ENCODE measurements around the gene CD1B. TPM values are rescaled to one million over a fixed set of nuclear protein-coding genes. Genes with fewer than 3 reads are reported as not detected.

CD1B gene
- total RNA-seq, 5 donors from 2014 or later (not counting 1 experiment from before 2014, with no cell fraction given), result not detected

DNA sequence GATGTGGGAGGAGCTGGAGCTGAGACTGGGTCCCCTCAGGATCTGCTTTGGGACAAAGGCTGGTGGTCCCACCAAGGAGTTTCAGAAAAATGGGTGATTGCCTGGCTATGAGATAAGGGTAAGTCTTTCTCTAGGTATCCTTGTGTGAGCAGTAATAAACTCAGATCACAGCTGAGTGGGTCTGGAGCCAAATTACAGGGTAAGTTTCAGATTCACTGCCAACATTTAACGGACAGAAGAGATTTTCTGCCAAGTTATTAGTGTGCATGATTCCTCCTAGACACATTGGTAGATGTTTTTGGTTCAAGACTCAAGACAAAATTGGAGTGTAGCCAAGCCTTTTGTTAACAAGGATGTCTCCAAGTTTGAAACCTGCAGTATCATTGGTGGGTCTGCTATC lies 7.5 kb downstream of the CD1B start:
- Histone ChIP-seq H3K27ac (ENCODE audit: low read length) (no peak overlapping the region), H3K4me3 (ENCODE audit: control insufficient read depth in 1 of 2, extremely low read depth in 1 of 2, low read length in 1 of 2) (no peak overlapping the region), H3K27me3 (replicated peaks in 1 of 2; ENCODE audit: control insufficient read depth in 2 of 2, extremely low read depth in 1 of 2, insufficient read depth in 2 of 2, low read length in 1 of 2) (peaks cover 0 to 3% of the 10 kb centered on the region in 2 experiments), H3K36me3 (ENCODE audit: control insufficient read depth in 2 of 2, extremely low read depth in 1 of 2, insufficient read depth in 1 of 2, low read length in 1 of 2) (no peaks in the 10 kb centered on the region), H3K4me1 (ENCODE audit: control insufficient read depth in 1 of 2, extremely low read depth in 1 of 2, insufficient read depth in 2 of 2, low read length in 2 of 2) (no peaks in the 10 kb centered on the region), H3K9me3 (no peaks in the 10 kb centered on the region)
- peaks cover 0 to 1% (median 0%) of the 10 kb centered on the region in 3 donors for H3K4me1 Mint-ChIP-seq
- H3K27me3 Mint-ChIP-seq, result peaks cover 13 to 16% of the 10 kb centered on the region in 2 donors
- no peaks in the 10 kb centered on the region for H3K36me3 Mint-ChIP-seq
- ChIA-PET CTCF (interaction anchor here in 1 of 2 donors (0.6 kb wide), 1 partner anchor 138 kb away, joined by 3 read pairs; no protein-coding TSS in a partner anchor), POLR2A (interaction anchor here in 1 of 2 donors (0.7 kb wide), 1 partner anchor 107 kb away, joined by 13 read pairs; no protein-coding TSS in a partner anchor)
- no peak for ATAC-seq (replicated peaks in 1 of 4)
- DNase-seq, result no peak
- H3K27ac Mint-ChIP-seq, result no peak overlapping the region
- H3K9me3 Mint-ChIP-seq, result peaks cover 0 to 9% (median 8%) of the 10 kb centered on the region in 3 donors
- WGBS (ENCODE audit: insufficient coverage), result 83% methylated on average over 1 of the region's 1 CpG
- H3K4me3 Mint-ChIP-seq, result no peak overlapping the region

DNA sequence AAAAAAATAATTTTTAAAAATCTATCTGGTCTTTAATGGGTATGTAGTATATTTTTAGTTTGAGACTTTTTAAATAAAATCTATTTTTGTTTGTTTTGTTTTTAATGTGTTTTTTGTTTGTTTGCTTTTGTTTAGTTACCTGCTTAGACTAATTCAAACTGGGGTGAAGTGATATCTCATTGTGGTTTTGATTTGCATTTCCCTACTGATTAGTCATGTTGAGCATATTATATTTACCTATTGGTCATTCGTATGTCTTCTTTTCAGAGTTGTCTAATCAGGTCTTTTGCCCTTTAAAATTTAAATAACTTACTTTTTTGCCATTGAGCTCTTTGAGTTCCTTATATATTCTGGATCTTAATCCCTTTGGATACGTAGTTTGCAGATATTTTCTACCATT lies 20.3 kb downstream of the CD1B start:
- H3K9me3 Mint-ChIP-seq, result peaks cover 9 to 28% (median 18%) of the 10 kb centered on the region in 3 donors
- H3K36me3 Mint-ChIP-seq, result no peaks in the 10 kb centered on the region
- no peak overlapping the region for H3K27ac ChIP-seq (ENCODE audit: low read length)
- CTCF ChIA-PET, result no interaction called here
- no CpG with 5 or more reads among the region's 2 CpGs for WGBS (ENCODE audit: insufficient coverage)
- POLR2A ChIA-PET, result no interaction called here
- no peaks in the 10 kb centered on the region for H3K4me1 Mint-ChIP-seq
- no peaks in the 10 kb centered on the region for H3K9me3 ChIP-seq
- no peak overlapping the region for H3K27ac Mint-ChIP-seq
- H3K4me1 ChIP-seq (ENCODE audit: control insufficient read depth in 1 of 2, extremely low read depth in 1 of 2, insufficient read depth in 2 of 2, low read length in 2 of 2), result no peaks in the 10 kb centered on the region
- H3K4me3 ChIP-seq (ENCODE audit: control insufficient read depth in 1 of 2, extremely low read depth in 1 of 2, low read length in 1 of 2), result no peak overlapping the region
- ATAC-seq (replicated peaks in 1 of 4) (no peak), DNase-seq (no peak)
- peaks cover 1 to 2% of the 10 kb centered on the region in 2 donors for H3K27me3 Mint-ChIP-seq
- no peaks in the 10 kb centered on the region for H3K27me3 ChIP-seq (replicated peaks in 1 of 2; ENCODE audit: control insufficient read depth in 2 of 2, extremely low read depth in 1 of 2, insufficient read depth in 2 of 2, low read length in 1 of 2)
- H3K36me3 ChIP-seq (ENCODE audit: control insufficient read depth in 2 of 2, extremely low read depth in 1 of 2, insufficient read depth in 1 of 2, low read length in 1 of 2), result no peaks in the 10 kb centered on the region
- no peak overlapping the region for H3K4me3 Mint-ChIP-seq

DNA sequence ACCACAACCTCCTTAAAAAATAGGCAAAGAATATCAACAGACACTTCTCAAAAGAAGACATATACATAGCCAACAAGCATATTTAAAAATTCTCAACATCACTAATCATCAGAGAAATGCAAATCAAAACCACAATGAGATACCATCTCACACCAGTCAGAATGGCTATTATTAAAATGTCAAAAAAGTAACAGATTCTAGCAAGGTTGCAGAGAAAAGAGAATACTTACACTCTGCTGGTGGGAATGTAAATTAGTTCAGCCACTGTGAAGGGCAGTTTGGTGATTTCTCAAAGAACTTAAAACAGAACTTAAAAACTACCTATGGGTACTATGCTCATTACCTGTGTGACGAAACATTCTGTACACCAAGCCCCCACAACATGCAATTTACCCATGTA lies 20.7 kb downstream of the CD1B start:
- no CpG with 5 or more reads among the region's 1 CpG for WGBS (ENCODE audit: insufficient coverage)
- H3K36me3 ChIP-seq (ENCODE audit: control insufficient read depth in 2 of 2, extremely low read depth in 1 of 2, insufficient read depth in 1 of 2, low read length in 1 of 2), result no peaks in the 10 kb centered on the region
- DNase-seq, result no peak
- H3K4me3 ChIP-seq (ENCODE audit: control insufficient read depth in 1 of 2, extremely low read depth in 1 of 2, low read length in 1 of 2), result no peak overlapping the region
- H3K9me3 ChIP-seq, result no peaks in the 10 kb centered on the region
- no peak overlapping the region for H3K27ac ChIP-seq (ENCODE audit: low read length)
- ATAC-seq (replicated peaks in 1 of 4), result no peak
- Mint-ChIP-seq H3K4me1 (no peaks in the 10 kb centered on the region), H3K4me3 (no peak overlapping the region), H3K27ac (no peak overlapping the region), H3K9me3 (peaks cover 9 to 28% (median 18%) of the 10 kb centered on the region in 3 donors), H3K36me3 (no peaks in the 10 kb centered on the region), H3K27me3 (peaks cover 2 to 4% of the 10 kb centered on the region in 2 donors)
- no peaks in the 10 kb centered on the region for H3K4me1 ChIP-seq (ENCODE audit: control insufficient read depth in 1 of 2, extremely low read depth in 1 of 2, insufficient read depth in 2 of 2, low read length in 2 of 2)
- ChIA-PET POLR2A (no interaction called here), CTCF (no interaction called here)
- no peaks in the 10 kb centered on the region for H3K27me3 ChIP-seq (replicated peaks in 1 of 2; ENCODE audit: control insufficient read depth in 2 of 2, extremely low read depth in 1 of 2, insufficient read depth in 2 of 2, low read length in 1 of 2)

- no peaks in the 10 kb centered on the region for H3K9me3 ChIP-seq
- DNase-seq (no peak), ATAC-seq (replicated peaks in 1 of 4) (no peak)
- 100% methylated on average over 1 of the region's 2 CpGs for WGBS (ENCODE audit: insufficient coverage)
- ChIA-PET POLR2A (no interaction called here), CTCF (no interaction called here)
- no peaks in the 10 kb centered on the region for H3K36me3 ChIP-seq (ENCODE audit: control insufficient read depth in 2 of 2, extremely low read depth in 1 of 2, insufficient read depth in 1 of 2, low read length in 1 of 2)
- H3K4me3 Mint-ChIP-seq, result no peak overlapping the region
- H3K27me3 ChIP-seq (replicated peaks in 1 of 2; ENCODE audit: control insufficient read depth in 2 of 2, extremely low read depth in 1 of 2, insufficient read depth in 2 of 2, low read length in 1 of 2), result peaks cover 0 to 12% of the 10 kb centered on the region in 2 experiments
- H3K27ac ChIP-seq (ENCODE audit: low read length), result no peak overlapping the region
- H3K36me3 Mint-ChIP-seq, result no peaks in the 10 kb centered on the region
- H3K27ac Mint-ChIP-seq, result no peak overlapping the region
- H3K4me3 ChIP-seq (ENCODE audit: control insufficient read depth in 1 of 2, extremely low read depth in 1 of 2, low read length in 1 of 2), result no peak overlapping the region
- peaks cover 0 to 4% of the 10 kb centered on the region in 2 experiments for H3K4me1 ChIP-seq (ENCODE audit: control insufficient read depth in 1 of 2, extremely low read depth in 1 of 2, insufficient read depth in 2 of 2, low read length in 2 of 2)
- H3K4me1 Mint-ChIP-seq, result no peaks in the 10 kb centered on the region
- H3K27me3 Mint-ChIP-seq, result peaks cover 8 to 19% of the 10 kb centered on the region in 2 donors
- peaks cover 14 to 18% (median 16%) of the 10 kb centered on the region in 3 donors for H3K9me3 Mint-ChIP-seq
These were observed 35.5 kb downstream of the CD1B start for GRCh38 chr1:158295791-158296190.

DNA sequence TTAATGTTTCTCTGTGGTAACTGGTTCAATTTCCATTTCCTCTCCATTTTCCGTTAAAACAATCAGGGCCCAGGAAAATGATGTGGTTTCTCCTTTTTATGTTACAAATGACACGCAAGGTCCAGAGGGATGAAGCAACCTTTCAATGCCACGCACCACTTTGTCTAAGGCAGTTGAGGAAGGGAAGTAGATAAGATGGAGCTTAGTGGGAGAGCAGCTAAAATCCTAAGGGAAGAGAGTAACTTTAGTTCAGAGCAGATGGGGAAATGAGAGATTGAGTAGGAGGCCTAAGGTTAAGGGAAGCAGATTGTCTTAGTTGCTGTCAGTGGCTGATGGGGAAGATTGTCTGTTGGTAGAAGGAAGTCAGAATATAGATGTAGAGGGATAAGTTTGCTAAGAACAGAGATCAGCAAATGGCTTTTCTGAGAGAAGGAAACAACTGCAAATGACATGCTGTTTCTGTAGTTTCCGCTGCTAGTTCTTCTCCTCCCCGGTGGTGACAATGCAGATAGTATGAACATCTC lies 40.9 kb downstream of the CD1B start:
- H3K36me3 Mint-ChIP-seq, result no peaks in the 10 kb centered on the region
- Histone ChIP-seq H3K4me3 (ENCODE audit: control insufficient read depth in 1 of 2, extremely low read depth in 1 of 2, low read length in 1 of 2) (no peak overlapping the region), H3K27me3 (replicated peaks in 1 of 2; ENCODE audit: control insufficient read depth in 2 of 2, extremely low read depth in 1 of 2, insufficient read depth in 2 of 2, low read length in 1 of 2) (peaks cover 0 to 9% of the 10 kb centered on the region in 2 experiments), H3K27ac (ENCODE audit: low read length) (no peak overlapping the region), H3K4me1 (ENCODE audit: control insufficient read depth in 1 of 2, extremely low read depth in 1 of 2, insufficient read depth in 2 of 2, low read length in 2 of 2) (peaks cover 4 to 31% of the 10 kb centered on the region in 2 experiments), H3K36me3 (ENCODE audit: control insufficient read depth in 2 of 2, extremely low read depth in 1 of 2, insufficient read depth in 1 of 2, low read length in 1 of 2) (no peaks in the 10 kb centered on the region), H3K9me3 (no peaks in the 10 kb centered on the region)
- H3K4me1 Mint-ChIP-seq, result peaks cover 13% of the 10 kb centered on the region in 3 donors
- H3K27ac Mint-ChIP-seq, result no peak overlapping the region
- peaks cover 15 to 21% of the 10 kb centered on the region in 2 donors for H3K27me3 Mint-ChIP-seq
- ChIA-PET POLR2A (no interaction called here), CTCF (no interaction called here)
- H3K4me3 Mint-ChIP-seq, result no peak overlapping the region
- no peak for ATAC-seq (replicated peaks in 1 of 4)
- H3K9me3 Mint-ChIP-seq, result no peaks in the 10 kb centered on the region
- 25% methylated on average over 3 of the region's 5 CpGs for WGBS (ENCODE audit: insufficient coverage)
- no peak for DNase-seq

DNA sequence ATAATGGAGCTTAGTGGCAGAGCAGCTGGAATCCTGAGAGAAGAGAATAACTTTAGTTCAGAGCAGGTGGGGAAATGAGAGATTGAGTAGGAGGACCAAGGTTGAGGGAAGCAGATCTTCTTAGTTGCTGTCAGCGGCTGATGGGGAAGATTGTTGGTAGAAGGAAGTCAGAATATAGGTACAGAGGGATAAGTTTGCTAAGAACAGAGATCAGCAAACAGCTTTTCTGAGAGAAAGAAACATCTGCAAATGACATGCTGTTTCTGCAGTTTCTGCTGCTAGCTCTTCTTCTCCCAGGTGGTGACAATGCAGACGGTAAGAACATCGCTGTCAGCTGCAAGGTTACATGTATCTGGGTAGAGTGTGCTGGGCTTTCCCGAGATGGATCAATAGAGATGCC lies 41.5 kb downstream of the CD1B start, which contains the start of gene CD1C:
Gene CD1C, plus strand, starts transcription at position 113 of the 400 bp plus-strand sequence. Its CDS starts 142 bp downstream, at position 255.
- no peaks in the 10 kb centered on the region for H3K9me3 Mint-ChIP-seq
- no peak within 1 kb of the TSS for H3K4me3 Mint-ChIP-seq
- peaks cover 4 to 31% of the 10 kb centered on the region in 2 experiments for H3K4me1 ChIP-seq (ENCODE audit: control insufficient read depth in 1 of 2, extremely low read depth in 1 of 2, insufficient read depth in 2 of 2, low read length in 2 of 2)
- H3K36me3 Mint-ChIP-seq, result no peaks in the 10 kb centered on the region
- H3K27me3 Mint-ChIP-seq, result peaks cover 18 to 24% of the 10 kb centered on the region in 2 donors
- H3K27me3 ChIP-seq (replicated peaks in 1 of 2; ENCODE audit: control insufficient read depth in 2 of 2, extremely low read depth in 1 of 2, insufficient read depth in 2 of 2, low read length in 1 of 2), result peaks cover 0 to 5% of the 10 kb centered on the region in 2 experiments
- H3K4me3 ChIP-seq (ENCODE audit: control insufficient read depth in 1 of 2, extremely low read depth in 1 of 2, low read length in 1 of 2), result no peak within 1 kb of the TSS
- ChIA-PET POLR2A (no interaction called here), CTCF (no interaction called here)
- ATAC-seq (replicated peaks in 1 of 4), result no peak
- H3K27ac ChIP-seq (ENCODE audit: low read length), result no peak within 1 kb of the TSS
- H3K9me3 ChIP-seq, result no peaks in the 10 kb centered on the region
- no peaks in the 10 kb centered on the region for H3K36me3 ChIP-seq (ENCODE audit: control insufficient read depth in 2 of 2, extremely low read depth in 1 of 2, insufficient read depth in 1 of 2, low read length in 1 of 2)
- peaks cover 15 to 17% (median 15%) of the 10 kb centered on the region in 3 donors for H3K4me1 Mint-ChIP-seq
- 58% methylated on average over 3 of the region's 4 CpGs for WGBS (ENCODE audit: insufficient coverage)
- no peak within 1 kb of the TSS for H3K27ac Mint-ChIP-seq
- no peak for DNase-seq

Measured in T-cell (primary cell).